Astrocyte (in vitro differentiated cells and primary cell): ENCODE results near the gene MYO19. TPM values are rescaled to one million over a fixed set of nuclear protein-coding genes. Genes with fewer than 3 reads are reported as not detected.
"Not testable (repeated sequence)": the region's sequence is repeated elsewhere in the genome, so short reads cannot be mapped to it uniquely, and the experiment has no call there.

Experiments used
- DNase-seq: peaks from one replicate; pipeline ENCODE4 v3.0.0-alpha.2; 2010; ENCODE audit warnings: low read depth
- FAIRE-seq: peaks from 2 replicates; lab custom pipeline; 2011; peaks lifted over from hg19 to GRCh38; lab: Jason Lieb, UNC
- H2AFZ ChIP-seq: 2 replicates; pipeline ENCODE4 v1.6.0; 2012; ENCODE audit warnings: low read depth, low read length, inconsistent platforms
- H3K27ac ChIP-seq: 2 replicates; pipeline ENCODE4 v1.5.1; 2011; ENCODE audit warnings: low read depth, low read length, inconsistent platforms
- H3K27me3 ChIP-seq: 2 replicates; pipeline ENCODE4 v1.6.0; 2011; ENCODE audit warnings: low read length, inconsistent platforms; ENCODE audit not compliant: insufficient read depth
- H3K36me3 ChIP-seq: 2 replicates; pipeline ENCODE4 v1.5.1; 2011; ENCODE audit warnings: low read length, inconsistent platforms; ENCODE audit not compliant: insufficient read depth
- H3K4me1 ChIP-seq: 2 replicates; pipeline ENCODE4 v1.5.1; 2011; ENCODE audit warnings: low read length, inconsistent platforms; ENCODE audit not compliant: insufficient read depth
- H3K4me2 ChIP-seq: 2 replicates; pipeline ENCODE4 v1.6.0; 2012; ENCODE audit warnings: low read length, inconsistent platforms
- H3K4me3 ChIP-seq: 2 replicates; pipeline ENCODE4 v1.5.1; 2011; ENCODE audit warnings: low read depth, mild to moderate bottlenecking, low read length, inconsistent platforms; ENCODE audit not compliant: insufficient read depth
- H3K79me2 ChIP-seq: 2 replicates; pipeline ENCODE4 v1.6.0; 2012; ENCODE audit warnings: mild to moderate bottlenecking, low read length, inconsistent platforms; ENCODE audit not compliant: insufficient read depth
- H3K9ac ChIP-seq: 2 replicates; pipeline ENCODE4 v1.6.0; 2012; ENCODE audit warnings: mild to moderate bottlenecking, low read length, inconsistent platforms
- H3K9me3 ChIP-seq: 2 replicates; pipeline ENCODE4 v1.5.1; 2012; ENCODE audit warnings: low read depth, mild to moderate bottlenecking, low read length, inconsistent platforms; ENCODE audit not compliant: insufficient read depth
- H4K20me1 ChIP-seq: 2 replicates; pipeline ENCODE4 v1.6.0; 2012; ENCODE audit warnings: low read length, inconsistent platforms; ENCODE audit not compliant: insufficient read depth
- H3K27ac Mint-ChIP-seq: one replicate; pipeline ENCODE4 v1.8.0; 2021; ENCODE audit warnings: mild to moderate bottlenecking, mixed read lengths; ENCODE audit not compliant: unreplicated experiment
- H3K27me3 Mint-ChIP-seq: one replicate; pipeline ENCODE4 v1.8.0; 2021; ENCODE audit warnings: low read depth, mixed read lengths; ENCODE audit not compliant: unreplicated experiment
- H3K36me3 Mint-ChIP-seq: one replicate; pipeline ENCODE4 v1.8.0; 2021; ENCODE audit warnings: low read depth, mixed read lengths; ENCODE audit not compliant: unreplicated experiment
- H3K4me1 Mint-ChIP-seq: one replicate; pipeline ENCODE4 v1.8.0; 2021; ENCODE audit warnings: low read depth, mixed read lengths; ENCODE audit not compliant: unreplicated experiment
- H3K4me3 Mint-ChIP-seq: one replicate; pipeline ENCODE4 v1.8.0; 2021; ENCODE audit warnings: mild to moderate bottlenecking, moderate library complexity, mixed read lengths; ENCODE audit not compliant: unreplicated experiment
- H3K9me3 Mint-ChIP-seq: one replicate; pipeline ENCODE4 v1.8.0; 2021; ENCODE audit warnings: mild to moderate bottlenecking, mixed read lengths; ENCODE audit not compliant: unreplicated experiment
- EZH2 ChIP-seq: IDR thresholded peaks from 2 replicates; pipeline ENCODE4 v1.6.1; 2012; ENCODE audit warnings: mild to moderate bottlenecking, low read length, inconsistent platforms; ENCODE audit not compliant: insufficient read depth
- total RNA-seq: library from RNA; stranded (reverse); gene quantifications from 2 replicates; pipeline ENCODE4 v1.2.1, GENCODE V29; 2021
- TF ChIP-seq, protein P1 (sequence below): IDR thresholded peaks from 2 replicates; pipeline ENCODE4 v1.5.1; 2011; ENCODE audit warnings: low read depth, mild to moderate bottlenecking, inconsistent platforms, low read length, moderate library complexity; ENCODE audit not compliant: insufficient read depth

The MYO19 gene
- total RNA-seq, 1 donor from 2014 or later: 42.9 TPM

GRCh38 chr17:36460265-36460937, 74.3 kb downstream of the MYO19 start:
- no peak for TF ChIP-seq EZH2
- TF ChIP-seq, protein P1, sequence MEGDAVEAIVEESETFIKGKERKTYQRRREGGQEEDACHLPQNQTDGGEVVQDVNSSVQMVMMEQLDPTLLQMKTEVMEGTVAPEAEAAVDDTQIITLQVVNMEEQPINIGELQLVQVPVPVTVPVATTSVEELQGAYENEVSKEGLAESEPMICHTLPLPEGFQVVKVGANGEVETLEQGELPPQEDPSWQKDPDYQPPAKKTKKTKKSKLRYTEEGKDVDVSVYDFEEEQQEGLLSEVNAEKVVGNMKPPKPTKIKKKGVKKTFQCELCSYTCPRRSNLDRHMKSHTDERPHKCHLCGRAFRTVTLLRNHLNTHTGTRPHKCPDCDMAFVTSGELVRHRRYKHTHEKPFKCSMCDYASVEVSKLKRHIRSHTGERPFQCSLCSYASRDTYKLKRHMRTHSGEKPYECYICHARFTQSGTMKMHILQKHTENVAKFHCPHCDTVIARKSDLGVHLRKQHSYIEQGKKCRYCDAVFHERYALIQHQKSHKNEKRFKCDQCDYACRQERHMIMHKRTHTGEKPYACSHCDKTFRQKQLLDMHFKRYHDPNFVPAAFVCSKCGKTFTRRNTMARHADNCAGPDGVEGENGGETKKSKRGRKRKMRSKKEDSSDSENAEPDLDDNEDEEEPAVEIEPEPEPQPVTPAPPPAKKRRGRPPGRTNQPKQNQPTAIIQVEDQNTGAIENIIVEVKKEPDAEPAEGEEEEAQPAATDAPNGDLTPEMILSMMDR: no peak
- no peaks in the 10 kb centered on the region for H3K79me2 ChIP-seq
- no peak overlapping the region for H2AFZ ChIP-seq
- H3K27me3 ChIP-seq: peaks cover 3% of the 10 kb centered on the region
- no peak overlapping the region for H3K4me3 ChIP-seq
- no peak overlapping the region for H3K4me3 Mint-ChIP-seq
- H4K20me1 ChIP-seq: no peaks in the 10 kb centered on the region
- H3K36me3 Mint-ChIP-seq: no peaks in the 10 kb centered on the region
- H3K9ac ChIP-seq: no peak overlapping the region
- no peaks in the 10 kb centered on the region for H3K4me1 ChIP-seq
- no peaks in the 10 kb centered on the region for H3K4me1 Mint-ChIP-seq
- no peaks in the 10 kb centered on the region for H3K9me3 ChIP-seq
- DNase-seq (no peak), FAIRE-seq (no peak)
- no peak overlapping the region for H3K27ac ChIP-seq
- H3K36me3 ChIP-seq: no peaks in the 10 kb centered on the region
- peaks cover 43% of the 10 kb centered on the region for H3K27me3 Mint-ChIP-seq
- no peak overlapping the region for H3K27ac Mint-ChIP-seq
- no peak overlapping the region for H3K4me2 ChIP-seq
- H3K9me3 Mint-ChIP-seq: peaks cover 7% of the 10 kb centered on the region

DNA sequence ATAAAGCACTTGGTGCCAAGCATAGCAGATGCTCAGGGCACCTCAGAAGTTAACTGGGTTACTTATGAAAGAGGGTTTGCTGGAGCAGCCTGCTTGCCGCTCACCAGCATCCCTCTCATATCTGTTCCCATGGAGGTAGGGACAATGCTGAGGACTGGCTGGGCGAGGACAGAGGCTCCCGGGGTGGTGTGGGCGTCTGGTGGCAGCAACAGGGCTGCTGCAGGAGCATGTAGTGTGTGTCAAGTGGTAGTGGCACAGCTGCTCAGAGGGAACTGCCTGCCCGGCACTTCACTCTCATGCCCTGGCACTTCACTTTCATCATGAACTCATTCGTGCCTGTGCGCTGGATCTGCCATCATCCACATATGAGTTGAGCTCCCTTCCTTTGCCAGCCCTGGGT, 75.1 kb downstream of the MYO19 start:
- peaks cover 7% of the 10 kb centered on the region for H3K9me3 Mint-ChIP-seq
- H3K27ac Mint-ChIP-seq: no peak overlapping the region
- no peaks in the 10 kb centered on the region for H3K36me3 Mint-ChIP-seq
- no peak overlapping the region for H2AFZ ChIP-seq
- peaks cover 38% of the 10 kb centered on the region for H3K27me3 Mint-ChIP-seq
- no peaks in the 10 kb centered on the region for H4K20me1 ChIP-seq
- H3K4me1 Mint-ChIP-seq: no peaks in the 10 kb centered on the region
- no peak overlapping the region for H3K27ac ChIP-seq
- H3K79me2 ChIP-seq: no peaks in the 10 kb centered on the region
- TF ChIP-seq, protein P1: no peak
- TF ChIP-seq EZH2: no peak
- FAIRE-seq: no peak
- H3K9me3 ChIP-seq: no peaks in the 10 kb centered on the region
- H3K4me1 ChIP-seq: no peaks in the 10 kb centered on the region
- H3K27me3 ChIP-seq: no peaks in the 10 kb centered on the region
- no peak overlapping the region for H3K9ac ChIP-seq
- H3K4me3 ChIP-seq: no peak overlapping the region
- no peak overlapping the region for H3K4me2 ChIP-seq
- no peak for DNase-seq
- no peak overlapping the region for H3K4me3 Mint-ChIP-seq
- H3K36me3 ChIP-seq: no peaks in the 10 kb centered on the region

DNA sequence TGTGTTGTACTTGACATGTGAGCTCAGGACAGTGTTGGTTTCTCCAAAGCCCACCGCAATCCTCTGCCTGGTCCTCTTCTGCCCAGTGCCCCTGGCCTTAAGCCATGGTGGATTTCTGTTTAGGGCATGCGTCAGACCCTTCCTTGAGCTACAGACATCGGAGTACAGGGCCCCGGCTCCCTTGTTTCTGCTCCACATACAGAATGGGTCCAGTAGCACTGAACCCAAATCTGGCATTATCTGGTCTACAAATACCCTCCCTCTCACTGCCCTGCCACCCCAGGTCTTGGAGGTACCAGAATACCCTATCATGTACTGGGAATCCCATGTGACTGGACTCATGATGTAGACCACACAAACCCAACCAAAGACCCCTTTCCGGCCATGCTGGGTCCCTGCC, 75.6 kb downstream of the MYO19 start:
- no peak for TF ChIP-seq EZH2
- TF ChIP-seq, protein P1: no peak
- DNase-seq: no peak
- H3K4me2 ChIP-seq: no peak overlapping the region

GRCh38 chr17:36457701-36458100, 77.0 kb downstream of the MYO19 start:
- H3K4me3 Mint-ChIP-seq, H3K9me3 Mint-ChIP-seq, H3K4me1 Mint-ChIP-seq, FAIRE-seq, H2AFZ ChIP-seq, H3K4me2 ChIP-seq, H3K9me3 ChIP-seq, H3K27me3 ChIP-seq, H4K20me1 ChIP-seq, H3K36me3 Mint-ChIP-seq, H3K79me2 ChIP-seq, H3K9ac ChIP-seq, H3K4me1 ChIP-seq, DNase-seq, H3K4me3 ChIP-seq, H3K27ac Mint-ChIP-seq, H3K27ac ChIP-seq, H3K36me3 ChIP-seq: not testable (repeated sequence)
- H3K27me3 Mint-ChIP-seq: peaks cover 31% of the 10 kb centered on the region

More for the DNA sequence above, 75.6 kb downstream of the MYO19 start:
- H3K4me3 ChIP-seq: no peak overlapping the region
- H3K36me3 ChIP-seq: no peaks in the 10 kb centered on the region
- H3K9ac ChIP-seq: no peak overlapping the region
- no peaks in the 10 kb centered on the region for H3K4me1 Mint-ChIP-seq
- no peak overlapping the region for H3K4me3 Mint-ChIP-seq
- peaks cover 7% of the 10 kb centered on the region for H3K9me3 Mint-ChIP-seq
- H3K27me3 Mint-ChIP-seq: peaks cover 38% of the 10 kb centered on the region
- H4K20me1 ChIP-seq: no peaks in the 10 kb centered on the region
- H3K36me3 Mint-ChIP-seq: no peaks in the 10 kb centered on the region
- H3K27me3 ChIP-seq: no peaks in the 10 kb centered on the region
- FAIRE-seq: no peak
- no peak overlapping the region for H3K27ac ChIP-seq
- no peaks in the 10 kb centered on the region for H3K9me3 ChIP-seq
- no peaks in the 10 kb centered on the region for H3K79me2 ChIP-seq
- no peaks in the 10 kb centered on the region for H3K4me1 ChIP-seq
- no peak overlapping the region for H3K27ac Mint-ChIP-seq
- no peak overlapping the region for H2AFZ ChIP-seq
